ENCODE data around the gene KAZN.

KAZN gene

DNA sequence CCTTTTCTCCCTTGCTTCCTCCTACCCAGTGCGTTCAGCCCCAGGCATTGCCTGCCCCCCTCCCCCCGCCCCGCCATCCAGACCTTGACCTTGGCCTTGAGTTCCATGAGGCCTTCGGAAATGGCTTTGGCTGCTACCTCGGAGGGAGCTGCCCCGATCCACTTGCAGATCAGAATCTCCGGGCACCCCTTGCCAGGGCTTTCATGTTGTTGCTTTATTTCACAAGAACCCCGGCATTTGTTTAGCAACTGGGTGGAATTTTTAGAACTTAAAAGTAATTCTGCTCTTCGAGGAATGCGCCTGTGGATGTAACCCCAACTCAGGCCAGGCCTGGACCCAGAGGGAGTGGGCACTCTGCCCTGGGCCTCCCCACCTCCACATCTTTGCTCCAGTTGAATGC, 401.0 kb downstream of the KAZN start:
- DNase-seq = no peak

DNA sequence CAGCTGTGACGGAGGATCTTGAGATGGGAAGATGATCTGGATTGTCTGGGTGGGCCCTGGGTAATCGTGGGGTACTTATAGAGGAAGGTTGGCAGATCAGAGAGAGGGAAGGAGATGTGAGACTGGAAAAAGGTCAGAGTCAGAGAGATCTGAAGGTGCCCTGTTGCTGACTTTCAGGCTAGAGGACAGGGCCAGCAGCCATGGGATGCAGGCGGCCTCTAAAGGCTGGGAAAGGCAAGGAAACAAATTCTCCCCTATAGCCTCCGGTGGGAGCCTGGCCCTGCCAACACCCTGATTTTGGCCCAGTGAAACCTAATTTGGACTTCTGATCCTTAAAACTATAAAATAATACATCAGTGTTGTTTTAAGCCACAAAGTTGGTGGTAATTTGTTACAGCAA, 401.5 kb downstream of the KAZN start:
- DNase-seq = no peak

- no peak for DNase-seq
Observed at GRCh38 chr1:15000671-15001070, 402.2 kb downstream of the KAZN start.

GRCh38 chr1:15001317-15001915, 402.9 kb downstream of the KAZN start:
- no peak for DNase-seq

- no peak for DNase-seq
Observed at GRCh38 chr1:15002325-15002724, 403.8 kb downstream of the KAZN start.

DNA sequence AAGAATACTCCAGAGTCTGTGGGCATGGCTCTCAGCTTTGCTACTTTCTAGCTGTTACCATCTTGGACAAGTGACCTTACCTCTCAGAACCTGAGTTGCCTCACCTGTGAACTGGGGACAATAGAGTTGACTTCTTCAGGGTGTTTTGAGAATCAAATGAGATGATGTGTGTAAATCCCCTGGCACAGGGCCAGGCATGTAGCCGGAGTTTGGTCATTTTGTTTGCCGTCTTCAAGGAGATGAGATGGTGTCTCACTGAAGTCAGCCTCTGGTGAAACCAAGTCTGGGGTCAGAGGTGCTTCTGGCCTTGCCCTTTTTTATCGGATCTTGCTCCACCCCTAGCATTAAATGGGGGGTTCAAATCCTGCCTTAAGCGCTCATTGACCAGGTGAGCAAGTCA, 405.9 kb downstream of the KAZN start:
- DNase-seq = no peak

DNA sequence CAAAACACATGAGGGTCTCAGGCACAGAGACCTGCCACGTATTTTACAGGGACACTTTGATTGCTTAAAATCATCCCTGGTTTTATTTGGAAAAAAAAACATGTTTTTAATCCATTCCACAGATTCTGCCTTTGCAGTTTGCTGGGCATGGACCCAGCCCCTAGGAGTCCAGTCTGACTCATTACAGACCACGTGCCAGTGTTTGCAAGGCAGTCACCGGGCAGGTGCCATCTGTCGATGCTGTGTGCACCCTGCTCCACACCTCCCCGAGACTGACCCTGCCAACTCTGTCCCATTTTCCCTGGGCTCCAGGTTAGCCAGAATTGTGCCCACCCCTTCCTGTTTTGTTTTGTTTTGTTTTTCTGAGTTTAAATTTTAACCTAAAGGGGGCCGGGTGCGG, 406.6 kb downstream of the KAZN start:
- DNase-seq = no peak

DNA sequence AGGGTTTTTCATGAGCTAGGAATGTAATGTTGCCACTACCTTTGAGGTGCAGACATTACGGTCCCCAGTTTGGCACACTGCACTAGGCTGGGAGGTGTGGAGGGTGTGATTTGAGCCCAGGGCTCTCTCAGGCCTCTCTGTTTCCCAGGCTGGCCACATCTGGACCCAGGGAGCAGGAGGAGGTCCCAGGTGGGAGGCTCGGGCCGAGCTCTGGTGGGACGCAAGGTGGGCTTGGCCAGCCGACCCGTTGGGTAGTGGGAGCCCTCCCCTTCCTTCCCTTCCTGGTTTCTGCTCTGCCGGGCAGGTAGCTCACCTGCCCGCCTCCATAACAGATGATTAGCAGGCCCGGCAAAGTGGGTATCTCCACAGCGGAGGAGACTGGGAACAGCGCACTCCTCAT, 408.9 kb downstream of the KAZN start:
- DNase-seq = no peak

- DNase-seq = no peak
Observed at GRCh38 chr1:15007842-15008241, 409.4 kb downstream of the KAZN start.

DNA sequence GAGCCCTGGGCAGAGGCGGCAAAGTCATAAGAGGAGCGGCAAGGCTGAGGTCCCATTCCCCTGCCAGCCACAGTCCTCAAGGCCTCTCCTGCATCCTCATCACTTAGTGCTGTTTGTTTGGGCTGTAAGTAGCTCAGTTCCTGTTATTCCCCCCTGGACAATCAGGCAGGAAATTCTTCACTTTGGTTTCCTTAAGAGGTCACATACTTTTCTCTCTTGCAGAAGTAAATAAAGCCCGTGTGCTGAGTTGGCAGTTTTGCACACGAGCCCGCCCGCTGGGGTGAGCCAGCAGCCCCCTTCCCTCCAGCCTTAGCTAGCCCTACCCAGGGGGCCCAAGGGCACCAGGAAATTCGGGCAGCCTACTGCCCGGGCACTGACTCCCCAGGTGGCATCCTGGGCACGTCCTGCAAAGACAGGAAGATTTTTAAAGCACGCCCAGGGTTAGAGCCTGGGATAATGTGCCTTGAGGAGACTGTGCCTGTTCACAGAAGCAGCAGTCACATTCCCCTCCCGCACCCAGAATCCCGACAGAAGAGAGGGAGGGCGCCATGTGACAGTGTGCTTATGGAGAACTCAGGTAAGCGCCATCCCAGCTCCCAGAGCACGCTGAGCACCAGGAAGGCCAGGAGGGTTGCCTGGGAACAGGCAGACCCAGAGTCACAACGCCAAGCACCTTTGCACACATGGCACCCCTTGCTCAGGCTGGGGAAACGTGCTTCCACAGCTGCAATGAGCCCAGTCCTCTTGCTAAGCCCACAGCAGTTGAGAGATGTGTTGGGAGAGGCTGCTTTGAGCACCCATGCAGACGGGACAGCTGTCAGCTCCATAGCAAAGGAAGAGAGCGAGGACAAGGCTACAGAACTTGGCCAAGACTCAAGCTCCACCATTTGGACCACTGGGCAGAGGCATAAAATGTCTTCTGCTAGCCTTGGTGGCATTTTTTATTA, 410.6 kb downstream of the KAZN start:
- DNase-seq = no peak

DNA sequence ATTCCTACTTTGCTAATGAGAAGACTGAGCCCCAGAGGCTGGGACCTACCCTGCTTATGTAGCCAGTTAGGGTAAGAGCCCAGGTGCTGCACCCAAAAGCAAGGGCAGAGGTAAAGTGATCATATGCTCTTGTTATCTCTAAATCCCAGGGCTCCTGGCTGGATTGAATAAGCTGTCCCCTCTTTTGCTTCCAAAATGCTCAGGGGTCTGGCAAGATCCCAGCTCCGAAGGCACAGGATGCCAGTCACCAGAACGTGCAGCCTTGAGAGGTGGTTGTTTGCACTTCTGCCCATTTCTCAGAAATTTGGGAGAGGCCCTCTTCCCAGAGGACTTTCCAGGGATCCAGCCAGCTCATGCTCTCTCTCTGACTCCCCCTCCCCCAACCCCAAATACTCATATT, 412.7 kb downstream of the KAZN start:
- DNase-seq = no peak

- no peak for DNase-seq
Observed at GRCh38 chr1:15011661-15012060, 413.2 kb downstream of the KAZN start.

- no peak for DNase-seq
Observed at GRCh38 chr1:15012822-15013221, 414.3 kb downstream of the KAZN start.

DNA sequence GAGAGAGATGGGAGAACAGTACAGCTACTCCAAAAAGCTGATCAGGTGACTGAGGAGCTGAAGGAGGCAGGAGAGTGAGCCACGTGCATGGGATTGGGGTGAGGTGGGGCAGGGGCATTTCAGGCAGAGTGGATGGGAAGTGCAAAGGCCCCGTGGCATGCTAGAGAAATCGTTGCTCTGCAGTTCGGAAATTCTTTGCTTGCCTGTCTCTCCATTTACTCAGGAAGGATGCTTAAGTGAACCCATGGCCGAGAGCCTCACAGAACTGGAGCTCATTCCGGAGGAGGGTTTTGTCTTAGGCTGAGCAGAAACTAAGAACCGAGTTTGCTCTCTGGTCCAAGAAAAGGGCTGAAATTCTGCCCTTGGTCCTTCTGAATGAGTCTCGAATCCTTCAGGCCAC, 415.3 kb downstream of the KAZN start:
- no peak for DNase-seq

- no peak for DNase-seq
Observed at GRCh38 chr1:15014516-15014915, 416.0 kb downstream of the KAZN start.

- DNase-seq = no peak
Observed at GRCh38 chr1:15016001-15016400, 417.5 kb downstream of the KAZN start.

GRCh38 chr1:15016526-15016925, 418.0 kb downstream of the KAZN start:
- DNase-seq = no peak

- no peak for DNase-seq
Observed at GRCh38 chr1:15017120-15017519, 418.6 kb downstream of the KAZN start.

GRCh38 chr1:15018767-15019166, 420.3 kb downstream of the KAZN start:
- no peak for DNase-seq

GRCh38 chr1:15020943-15021745, 422.7 kb downstream of the KAZN start:
- no peak for DNase-seq

DNA sequence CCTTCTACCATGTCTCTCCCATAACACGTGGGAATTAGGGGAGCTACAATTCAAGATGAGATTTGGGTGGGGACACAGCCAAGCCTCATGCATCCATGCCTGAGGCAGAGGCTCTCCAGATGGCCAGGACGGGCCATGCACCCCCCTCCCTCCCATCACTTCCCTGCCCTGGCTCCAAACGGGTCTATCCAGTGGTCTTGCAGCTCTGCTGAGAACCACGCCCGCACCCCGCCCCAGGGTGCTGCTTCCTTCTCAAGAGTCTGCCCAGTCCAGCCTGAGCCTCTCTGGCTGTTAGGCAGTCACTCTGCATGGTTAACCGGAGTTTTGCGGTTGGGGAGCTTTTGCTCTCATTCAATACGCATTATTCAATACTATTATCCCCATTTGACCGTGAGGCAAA, 423.6 kb downstream of the KAZN start:
- DNase-seq = no peak

DNA sequence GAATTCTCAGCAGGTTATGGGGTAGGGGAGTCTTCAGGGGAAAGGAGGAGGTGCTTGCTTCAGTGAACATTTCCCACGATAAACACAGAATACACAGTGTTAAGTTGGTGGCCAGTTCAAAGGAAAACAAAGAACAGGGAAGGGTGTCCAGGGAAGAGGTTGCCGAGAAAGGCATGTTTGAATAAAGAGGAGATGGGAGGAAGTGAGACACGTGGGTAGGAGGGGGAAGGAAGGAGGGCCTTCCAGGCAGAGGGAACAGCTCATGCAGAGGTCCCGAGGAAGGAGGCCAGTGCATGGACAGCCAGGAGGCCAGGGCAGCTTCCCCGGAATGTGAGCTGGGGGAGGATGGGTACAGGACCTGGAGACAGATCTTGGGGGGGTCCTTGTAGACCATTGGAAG, 424.7 kb downstream of the KAZN start:
- DNase-seq = no peak

GRCh38 chr1:15023976-15024375, 425.5 kb downstream of the KAZN start:
- DNase-seq = no peak

- no peak for DNase-seq
Observed at GRCh38 chr1:15026117-15026489, 427.6 kb downstream of the KAZN start.

Data from T-helper 1 cell (primary cell).